GM21360 (cell line): Measurements from ENCODE around the gene POLE.

Source experiments
- ATAC-seq: cut with Tn5 transposase; IDR thresholded peaks from one replicate; pipeline ENCODE4 v1.9.1; 2021; ENCODE audit warnings: mild to moderate bottlenecking, moderate library complexity; ENCODE audit not compliant: unreplicated experiment

POLE gene

GRCh38 chr12:132582582-132583410, 104.3 kb downstream of the POLE start:
- no peak for ATAC-seq

GRCh38 chr12:132582058-132582420, 105.1 kb downstream of the POLE start:
- no peak for ATAC-seq

- no peak for ATAC-seq
These were observed 105.6 kb downstream of the POLE start for GRCh38 chr12:132581348-132582057.

GRCh38 chr12:132580701-132581292, 106.3 kb downstream of the POLE start:
- ATAC-seq = no peak

GRCh38 chr12:132579744-132580143, 107.4 kb downstream of the POLE start:
- ATAC-seq = no peak

- ATAC-seq = no peak
These were observed 108.3 kb downstream of the POLE start for GRCh38 chr12:132578826-132579225.

GRCh38 chr12:132578118-132578517, 109.0 kb downstream of the POLE start:
- no peak for ATAC-seq

GRCh38 chr12:132577191-132577920, 109.8 kb downstream of the POLE start:
- ATAC-seq = no peak

GRCh38 chr12:132576701-132577100, 110.4 kb downstream of the POLE start:
- ATAC-seq = no peak

- ATAC-seq = no peak
These were observed 111.5 kb downstream of the POLE start for GRCh38 chr12:132575661-132576060.

GRCh38 chr12:132574271-132574996, 112.7 kb downstream of the POLE start:
- ATAC-seq = no peak
